Osteoblast (primary cell): ENCODE data around the gene DYNC1H1. TPM values are rescaled to one million over a fixed set of nuclear protein-coding genes. Genes with fewer than 3 reads are reported as not detected.
A peak's percentile ranks its signal among the peaks of the same experiment; 100 is the strongest.

ENCODE experiments used
- DNase-seq: peaks from one replicate; pipeline ENCODE4 v3.0.0; 2011; ENCODE audit warnings: low spot score, mixed read lengths; ENCODE audit not compliant: insufficient read length; ENCODE audit errors: missing footprints
- H2AFZ ChIP-seq: 2 replicates; pipeline ENCODE4 v1.6.0; 2011; ENCODE audit warnings: mild to moderate bottlenecking, low read length
- H3K27ac ChIP-seq: 2 replicates; pipeline ENCODE4 v1.5.1; 2011; ENCODE audit warnings: mild to moderate bottlenecking, low read depth, low read length, moderate library complexity
- H3K27me3 ChIP-seq: 2 replicates; pipeline ENCODE4 v1.6.0; 2012; ENCODE audit warnings: mild to moderate bottlenecking, control low read depth, inconsistent platforms, low read length, moderate library complexity; ENCODE audit not compliant: insufficient read depth
- H3K36me3 ChIP-seq: 2 replicates; pipeline ENCODE4 v1.5.1; 2011; ENCODE audit warnings: mild to moderate bottlenecking, low read length, control low read depth, moderate library complexity; ENCODE audit not compliant: insufficient read depth
- H3K4me1 ChIP-seq: 2 replicates; pipeline ENCODE4 v1.5.1; 2011; ENCODE audit warnings: mild to moderate bottlenecking, low read length, control low read depth, moderate library complexity; ENCODE audit not compliant: insufficient read depth
- H3K4me2 ChIP-seq: 2 replicates; pipeline ENCODE4 v1.6.0; 2011; ENCODE audit warnings: mild to moderate bottlenecking, low read length; ENCODE audit not compliant: insufficient read depth
- H3K4me3 ChIP-seq: fragments of 200-600 bp; sonication (generic); 3 replicates; pipeline ENCODE4 v1.5.1; 2012; ENCODE audit warnings: mild to moderate bottlenecking, low read length, inconsistent platforms; ENCODE audit not compliant: insufficient read depth
- H3K79me2 ChIP-seq: 2 replicates; pipeline ENCODE4 v1.6.0; 2012; ENCODE audit warnings: mild to moderate bottlenecking, low read length, control low read depth, inconsistent platforms; ENCODE audit not compliant: insufficient read depth
- H3K9me3 ChIP-seq: 2 replicates; pipeline ENCODE4 v1.5.1; 2011; ENCODE audit warnings: low read depth, low read length, control low read depth
- H4K20me1 ChIP-seq: 2 replicates; pipeline ENCODE4 v1.6.0; 2012; ENCODE audit warnings: mild to moderate bottlenecking, low read length, control low read depth; ENCODE audit not compliant: insufficient read depth
- CTCF ChIP-seq: IDR thresholded peaks from 2 replicates; pipeline ENCODE4 v1.5.1; 2011; ENCODE audit warnings: mild to moderate bottlenecking, low read depth, low read length, moderate library complexity; ENCODE audit errors: extremely low read depth
- total RNA-seq: library from RNA; depleted of rRNA; stranded (reverse); fragments of >200 nt; gene quantifications from 2 replicates; pipeline ENCODE4 v1.2.3, GENCODE V29; 2012

The DYNC1H1 gene
- total RNA-seq, 1 donor, result 340 TPM

DNA sequence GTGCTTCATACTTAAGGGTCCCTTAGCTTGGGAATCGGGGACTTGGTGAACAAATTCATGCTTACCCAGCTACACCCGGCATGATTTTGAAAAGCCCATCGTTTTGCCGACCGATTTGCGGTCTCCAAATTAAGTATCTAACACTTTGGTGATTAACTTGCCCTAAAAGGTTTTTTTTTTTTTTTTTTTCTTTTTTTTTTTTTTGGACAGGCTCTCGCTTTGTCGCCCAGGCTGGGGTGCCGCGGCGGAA, 123.3 kb downstream of the DYNC1H1 start:
- Histone ChIP-seq H3K4me3 (peak overlapping the region; percentile 78), H3K9me3 (no peaks in the 10 kb centered on the region), H3K27me3 (no peaks in the 10 kb centered on the region), H2AFZ (peak overlapping the region; percentile 81), H3K4me2 (peak overlapping the region; percentile 98), H3K36me3 (peaks cover 33% of the 10 kb centered on the region), H3K27ac (peak overlapping the region; percentile 81), H3K4me1 (peaks cover 29% of the 10 kb centered on the region), H3K79me2 (peaks cover 43% of the 10 kb centered on the region), H4K20me1 (peaks cover 27% of the 10 kb centered on the region)
- TF ChIP-seq CTCF, result no peak
- DNase-seq, result no peak

DNA sequence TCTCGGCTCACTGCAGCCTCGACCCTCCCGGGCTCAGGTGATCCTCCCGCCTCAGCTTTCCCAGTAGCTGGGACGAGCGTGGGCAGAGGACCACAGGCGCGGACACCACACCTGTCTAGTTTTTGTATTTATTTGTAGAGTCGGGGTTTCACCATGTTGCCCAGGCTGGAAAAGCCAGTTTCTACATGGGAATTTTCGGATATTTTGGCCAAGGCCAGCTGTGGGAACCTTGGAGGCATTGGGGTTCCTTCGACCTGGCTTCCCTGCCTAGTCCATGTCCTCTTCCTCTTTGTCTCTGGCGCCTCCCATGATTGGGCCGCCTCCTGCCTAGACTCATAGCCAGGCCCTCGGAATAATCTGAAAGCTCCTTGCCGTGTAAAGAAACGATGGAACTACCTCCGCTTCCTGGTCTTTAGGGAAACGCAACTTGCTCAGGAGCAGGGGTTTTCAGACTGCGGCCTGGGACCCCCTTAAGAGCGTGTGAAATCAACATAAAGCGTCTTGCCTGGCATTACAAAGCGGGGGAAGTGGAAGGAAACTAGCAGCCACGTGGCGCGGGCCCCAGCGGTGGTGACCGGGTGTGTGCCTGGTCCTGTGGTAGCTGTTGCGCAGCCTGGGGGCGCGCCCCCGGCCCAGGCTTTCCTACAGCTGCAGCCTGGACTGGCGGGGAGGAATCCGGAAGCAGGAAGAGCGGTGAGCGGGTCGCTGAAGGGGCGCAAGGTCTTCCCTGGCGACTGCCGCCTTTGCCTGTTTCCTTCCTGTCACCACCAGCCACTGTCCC, 123.8 kb downstream of the DYNC1H1 start:
- H4K20me1 ChIP-seq, result peaks cover 25% of the 10 kb centered on the region
- peak; percentile 83 for DNase-seq
- no peak for TF ChIP-seq CTCF
- H3K4me2 ChIP-seq, result peak overlapping the region; percentile 98
- H2AFZ ChIP-seq, result peak overlapping the region; percentile 81
- peak overlapping the region; percentile 81 for H3K27ac ChIP-seq
- no peaks in the 10 kb centered on the region for H3K9me3 ChIP-seq
- H3K79me2 ChIP-seq, result peaks cover 39% of the 10 kb centered on the region
- peak overlapping the region; percentile 78 for H3K4me3 ChIP-seq
- H3K4me1 ChIP-seq, result peaks cover 29% of the 10 kb centered on the region
- H3K36me3 ChIP-seq, result peaks cover 28% of the 10 kb centered on the region
- H3K27me3 ChIP-seq, result no peaks in the 10 kb centered on the region

- peak; percentile 67 for DNase-seq
- Histone ChIP-seq H3K27me3 (no peaks in the 10 kb centered on the region), H3K9me3 (no peaks in the 10 kb centered on the region), H3K79me2 (peaks cover 25% of the 10 kb centered on the region), H3K4me1 (peaks cover 20% of the 10 kb centered on the region), H3K4me2 (no peak overlapping the region), H2AFZ (no peak overlapping the region), H3K4me3 (no peak overlapping the region), H3K36me3 (peaks cover 12% of the 10 kb centered on the region), H4K20me1 (peaks cover 15% of the 10 kb centered on the region), H3K27ac (no peak overlapping the region)
- no peak for TF ChIP-seq CTCF
These were observed 125.4 kb downstream of the DYNC1H1 start for GRCh38 chr14:102089621-102090343.

DNA sequence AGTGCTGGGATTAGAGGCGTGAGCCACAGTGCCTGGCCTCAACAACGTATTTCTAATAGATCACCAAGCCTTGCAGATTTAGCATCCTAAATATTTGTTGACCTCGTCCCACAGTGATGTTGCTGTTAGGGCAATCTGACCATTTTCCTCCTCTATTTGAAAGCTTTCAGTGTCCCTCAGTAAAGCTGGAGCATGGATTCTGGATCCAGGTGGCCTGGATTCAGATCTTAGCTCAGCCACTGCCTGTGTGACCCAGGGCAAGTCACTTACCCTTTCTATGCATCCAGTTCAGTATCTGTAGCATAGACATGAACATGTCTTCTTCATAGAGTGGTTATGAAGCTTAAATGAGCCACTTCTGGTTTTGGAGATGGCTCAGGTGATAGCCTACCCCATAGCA, 126.3 kb downstream of the DYNC1H1 start:
- no peak overlapping the region for H3K27ac ChIP-seq
- no peak overlapping the region for H2AFZ ChIP-seq
- H3K36me3 ChIP-seq, result peaks cover 3% of the 10 kb centered on the region
- no peak overlapping the region for H3K4me3 ChIP-seq
- no peak for DNase-seq
- H3K4me2 ChIP-seq, result no peak overlapping the region
- H3K4me1 ChIP-seq, result peaks cover 15% of the 10 kb centered on the region
- H3K27me3 ChIP-seq, result no peaks in the 10 kb centered on the region
- TF ChIP-seq CTCF, result no peak
- peaks cover 16% of the 10 kb centered on the region for H3K79me2 ChIP-seq
- no peaks in the 10 kb centered on the region for H3K9me3 ChIP-seq
- peaks cover 6% of the 10 kb centered on the region for H4K20me1 ChIP-seq
